ENCODE data around the gene THAP7.

THAP7 gene

GRCh38 chr22:20951151-20951931, 50.6 kb downstream of the THAP7 start:
- no peak for DNase-seq (ENCODE audit: low spot score)
- peak overlapping the region; percentile 94 for H3K27ac ChIP-seq
- POLR2A ChIA-PET (ENCODE audit: low non-redundant PET): interaction anchor here (0.5 kb wide), 1 partner anchor 106 kb away, joined by 8 read pairs; no protein-coding TSS in a partner anchor
- TF ChIP-seq CTCF (conservative IDR thresholded peaks at IDR 0.05; ENCODE audit: low read depth): no peak
- CTCF ChIA-PET: no interaction called here

- no peak for TF ChIP-seq CTCF (conservative IDR thresholded peaks at IDR 0.05; ENCODE audit: low read depth)
- CTCF ChIA-PET: interaction anchor here (1.0 kb wide), 1 partner anchor 33 kb away, joined by 3 read pairs; the partner anchor contains the start of gene CRKL
- H3K27ac ChIP-seq: peak overlapping the region; percentile 83
- no peak for DNase-seq (ENCODE audit: low spot score)
- POLR2A ChIA-PET (ENCODE audit: low non-redundant PET): no interaction called here
Observed at GRCh38 chr22:20949698-20950183, 52.2 kb downstream of the THAP7 start.

Measured in RWPE1 (cell line).